Brain microvascular endothelial cell (primary cell): ENCODE measurements around the gene SDK1.

ENCODE experiments used
- DNase-seq: peaks from one replicate; pipeline ENCODE4 v3.0.0-alpha.2; 2020
- H3K27ac ChIP-seq: fragments of 250-450 bp; sonication (Bioruptor Pico); 2 replicates; pipeline ENCODE4 v1.5.1; 2020; ENCODE audit warnings: mild to moderate bottlenecking, moderate library complexity
- H3K27me3 ChIP-seq: fragments of 250-450 bp; sonication (Bioruptor Pico); replicated peaks from 2 replicates; pipeline ENCODE4 v1.5.1; 2020; ENCODE audit warnings: mild to moderate bottlenecking
- H3K36me3 ChIP-seq: fragments of 250-450 bp; sonication (Bioruptor Pico); replicated peaks from 2 replicates; pipeline ENCODE4 v1.5.1; 2020; ENCODE audit warnings: mild to moderate bottlenecking
- H3K4me3 ChIP-seq: 2 replicates; pipeline ENCODE4 v1.5.1; 2011; ENCODE audit warnings: low read depth, mild to moderate bottlenecking, control low read depth, low read length, moderate library complexity
- in situ Hi-C: cut with HindIII; loops from 2 replicates; pipeline ENCODE4 v1.10.0; 2017; ENCODE audit warnings: low sequenced_read_pairs, low pct_ligation_motif_present
- TF ChIP-seq, protein P1 (sequence below): IDR thresholded peaks from 2 replicates; pipeline ENCODE4 v1.5.1; 2011; ENCODE audit warnings: low read depth, mild to moderate bottlenecking, moderate library complexity, low read length, control low read depth, inconsistent platforms; ENCODE audit errors: missing control alignments

The SDK1 gene

DNA sequence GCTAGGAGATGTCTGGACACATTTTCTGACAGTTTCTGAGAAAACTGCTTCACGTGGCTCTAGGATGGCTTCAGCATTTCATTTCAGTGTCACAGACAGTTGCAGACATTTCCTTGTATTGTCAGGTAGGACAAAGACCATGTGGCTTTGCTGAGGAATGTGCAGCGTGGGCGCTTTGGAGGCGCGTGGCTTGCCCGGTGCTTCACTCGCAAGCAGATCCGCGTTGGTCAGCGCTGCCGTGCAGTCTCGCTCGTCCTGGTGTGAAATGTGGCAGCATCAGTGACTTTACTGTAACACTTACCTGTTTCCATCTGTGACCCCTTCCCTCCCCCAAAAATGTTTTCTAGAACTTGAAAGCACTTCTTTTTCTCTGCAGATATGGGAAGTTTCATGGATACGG, 340.5 kb downstream of the SDK1 start:
- Histone ChIP-seq H3K27ac (no peak overlapping the region), H3K4me3 (no peak overlapping the region), H3K36me3 (no peaks in the 10 kb centered on the region), H3K27me3 (no peaks in the 10 kb centered on the region)
- in situ Hi-C loops, result no loop called here
- no peak for DNase-seq
- TF ChIP-seq, protein P1, sequence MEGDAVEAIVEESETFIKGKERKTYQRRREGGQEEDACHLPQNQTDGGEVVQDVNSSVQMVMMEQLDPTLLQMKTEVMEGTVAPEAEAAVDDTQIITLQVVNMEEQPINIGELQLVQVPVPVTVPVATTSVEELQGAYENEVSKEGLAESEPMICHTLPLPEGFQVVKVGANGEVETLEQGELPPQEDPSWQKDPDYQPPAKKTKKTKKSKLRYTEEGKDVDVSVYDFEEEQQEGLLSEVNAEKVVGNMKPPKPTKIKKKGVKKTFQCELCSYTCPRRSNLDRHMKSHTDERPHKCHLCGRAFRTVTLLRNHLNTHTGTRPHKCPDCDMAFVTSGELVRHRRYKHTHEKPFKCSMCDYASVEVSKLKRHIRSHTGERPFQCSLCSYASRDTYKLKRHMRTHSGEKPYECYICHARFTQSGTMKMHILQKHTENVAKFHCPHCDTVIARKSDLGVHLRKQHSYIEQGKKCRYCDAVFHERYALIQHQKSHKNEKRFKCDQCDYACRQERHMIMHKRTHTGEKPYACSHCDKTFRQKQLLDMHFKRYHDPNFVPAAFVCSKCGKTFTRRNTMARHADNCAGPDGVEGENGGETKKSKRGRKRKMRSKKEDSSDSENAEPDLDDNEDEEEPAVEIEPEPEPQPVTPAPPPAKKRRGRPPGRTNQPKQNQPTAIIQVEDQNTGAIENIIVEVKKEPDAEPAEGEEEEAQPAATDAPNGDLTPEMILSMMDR, result no peak

DNA sequence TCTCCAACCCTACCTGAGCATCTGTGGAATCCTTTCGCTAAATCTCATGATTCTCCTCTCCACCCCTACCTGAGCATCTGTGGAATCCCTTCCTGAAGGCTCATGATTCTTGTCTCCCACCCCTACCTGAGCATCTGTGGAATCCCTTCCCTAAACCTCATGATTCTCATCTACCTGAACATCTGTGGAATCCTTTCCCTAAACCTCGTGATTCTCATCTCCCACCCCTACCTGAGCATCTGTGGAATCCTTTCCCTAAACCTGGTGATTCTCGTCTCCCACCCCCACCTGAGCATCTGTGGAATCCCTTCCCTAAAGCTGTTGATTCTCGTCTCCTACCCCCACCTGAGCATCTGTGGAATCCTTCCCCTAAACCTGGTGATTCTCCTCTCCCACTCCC, 342.0 kb downstream of the SDK1 start:
- TF ChIP-seq, protein P1, result no peak

DNA sequence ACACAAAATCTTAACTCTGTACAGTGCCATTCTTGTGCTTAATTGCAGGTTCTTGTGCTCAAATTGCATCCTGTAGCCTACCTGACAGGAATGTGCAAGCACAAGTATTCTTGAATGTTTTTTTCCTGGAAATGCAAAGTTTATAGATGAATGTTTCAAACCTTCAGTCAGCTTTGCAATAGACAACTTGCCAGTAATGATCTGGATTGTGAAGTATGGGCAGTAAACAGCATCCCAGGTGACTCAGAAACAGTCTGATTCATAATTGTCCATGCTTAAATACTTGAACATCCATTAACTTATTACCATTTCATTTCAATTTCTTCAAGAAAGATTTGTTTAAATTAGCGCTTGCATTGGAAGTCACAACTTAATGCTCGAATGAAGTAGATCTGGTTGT, 347.2 kb downstream of the SDK1 start:
- TF ChIP-seq, protein P1, result no peak
- Histone ChIP-seq H3K4me3 (no peak overlapping the region), H3K27me3 (no peaks in the 10 kb centered on the region), H3K36me3 (no peaks in the 10 kb centered on the region), H3K27ac (no peak overlapping the region)
- DNase-seq, result no peak
- in situ Hi-C loops, result no loop called here

More for the DNA sequence above, 342.0 kb downstream of the SDK1 start:
- Histone ChIP-seq H3K27me3 (no peaks in the 10 kb centered on the region), H3K36me3 (no peaks in the 10 kb centered on the region), H3K27ac (no peak overlapping the region), H3K4me3 (no peak overlapping the region)
- no peak for DNase-seq
- in situ Hi-C loops, result no loop called here

DNA sequence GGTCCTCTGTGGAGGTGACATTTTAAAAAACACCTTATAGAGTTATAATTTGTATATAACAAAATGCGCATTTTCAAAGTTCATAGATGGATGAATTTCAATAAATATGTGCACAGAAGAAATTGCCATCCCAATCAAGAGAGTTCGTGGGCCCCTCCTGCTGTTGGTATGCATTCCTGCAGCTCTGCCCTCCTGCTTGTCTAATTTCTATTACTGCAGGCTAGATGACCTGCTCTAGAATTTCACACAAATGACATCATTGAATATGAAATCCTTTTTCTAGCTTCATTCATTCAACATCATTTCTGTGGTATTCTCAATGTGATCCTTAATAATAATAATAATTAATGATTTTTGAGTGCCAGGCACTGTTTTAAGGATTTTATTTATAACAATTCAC, 348.2 kb downstream of the SDK1 start:
- peak; percentile 14 for DNase-seq

DNA sequence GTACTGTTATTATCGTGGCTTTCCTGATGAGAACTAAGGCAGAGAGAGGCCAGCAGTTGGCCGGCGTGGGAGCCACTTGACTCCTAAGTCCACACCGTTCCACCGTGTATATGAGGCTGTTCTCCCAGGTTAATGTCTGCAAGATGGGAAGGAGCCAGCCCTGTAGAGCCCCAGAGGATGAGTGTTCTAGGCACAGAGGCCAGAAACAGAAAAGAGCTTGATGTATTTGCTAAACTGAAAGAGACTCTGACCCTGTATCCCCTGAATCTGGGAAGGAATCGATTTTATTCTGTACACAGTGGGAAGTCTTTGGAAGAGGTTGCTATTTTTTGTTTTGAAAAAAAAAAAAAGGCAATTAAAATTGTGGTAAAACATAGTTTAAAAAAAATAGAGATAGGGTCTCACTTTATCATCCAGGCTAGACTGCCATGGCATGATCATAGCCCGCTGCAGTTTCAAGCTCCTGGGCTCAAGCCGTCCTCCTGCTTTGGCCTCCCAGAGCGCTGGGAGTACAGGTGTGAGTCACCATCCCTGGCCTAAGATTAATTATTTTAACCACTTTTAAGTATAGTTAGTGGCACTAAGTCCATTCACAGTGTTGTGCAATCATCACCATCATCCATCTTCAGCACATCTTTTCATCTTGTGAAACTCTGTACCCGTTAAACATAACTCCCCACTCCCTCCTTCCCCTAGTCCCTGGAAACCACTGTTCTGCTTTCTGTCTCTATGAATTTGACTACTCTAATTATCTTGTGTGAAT, 348.8 kb downstream of the SDK1 start:
- no peak for DNase-seq
- TF ChIP-seq, protein P1, result no peak

More for the DNA sequence above, 348.2 kb downstream of the SDK1 start:
- Histone ChIP-seq H3K36me3 (no peaks in the 10 kb centered on the region), H3K27ac (no peak overlapping the region), H3K27me3 (no peaks in the 10 kb centered on the region), H3K4me3 (no peak overlapping the region)
- in situ Hi-C loops, result no loop called here
- TF ChIP-seq, protein P1, result peak; percentile 56

DNA sequence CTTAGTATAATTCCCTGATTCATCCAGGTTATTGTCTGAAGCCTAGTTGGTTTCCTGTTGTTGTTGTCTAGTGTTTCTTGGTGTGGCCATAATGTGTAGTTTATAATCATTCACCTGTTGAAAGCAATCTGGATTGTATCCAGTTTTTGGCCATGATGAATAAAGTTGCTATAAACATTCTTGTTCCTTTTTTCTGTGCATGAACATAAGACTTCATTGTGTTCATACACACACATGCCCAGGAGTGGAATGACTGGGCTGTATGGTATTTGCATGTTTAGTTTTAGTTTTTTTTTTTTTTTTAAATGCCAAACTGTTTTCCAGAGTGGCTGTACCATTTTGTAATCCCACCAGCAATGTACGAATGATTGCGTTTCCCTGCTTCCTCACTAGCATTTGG, 349.8 kb downstream of the SDK1 start:
- no peaks in the 10 kb centered on the region for H3K27me3 ChIP-seq
- H3K4me3 ChIP-seq, result no peak overlapping the region
- H3K27ac ChIP-seq, result no peak overlapping the region
- TF ChIP-seq, protein P1, result no peak
- H3K36me3 ChIP-seq, result no peaks in the 10 kb centered on the region
- in situ Hi-C loops, result no loop called here
- DNase-seq, result no peak

More for the DNA sequence above, 348.8 kb downstream of the SDK1 start:
- Histone ChIP-seq H3K27ac (no peak overlapping the region), H3K4me3 (no peak overlapping the region), H3K36me3 (no peaks in the 10 kb centered on the region), H3K27me3 (no peaks in the 10 kb centered on the region)
- in situ Hi-C loops, result no loop called here
